Ishikawa (cell line): ENCODE results near the gene PHF21A.

Experiments
- CEBPB ChIP-seq: IDR thresholded peaks from 2 replicates; pipeline ENCODE4 v1.6.1; 2012
- CREB1 ChIP-seq: IDR thresholded peaks from 2 replicates; pipeline ENCODE4 v1.6.1; 2012; ENCODE audit warnings: low read depth
- EGR1 ChIP-seq: IDR thresholded peaks from 2 replicates; pipeline ENCODE4 v1.6.1; 2012
- EP300 ChIP-seq: IDR thresholded peaks from 2 replicates; pipeline ENCODE4 v1.6.1; 2012; ENCODE audit warnings: borderline replicate concordance
- FOXM1 ChIP-seq: IDR thresholded peaks from 2 replicates; pipeline ENCODE4 v1.6.1; 2012; ENCODE audit warnings: low read depth, borderline replicate concordance
- NFIC ChIP-seq: IDR thresholded peaks from 2 replicates; pipeline ENCODE4 v1.6.1; 2012
- RAD21 ChIP-seq: IDR thresholded peaks from 2 replicates; pipeline ENCODE4 v1.6.1; 2012; ENCODE audit warnings: low read depth
- TAF1 ChIP-seq: IDR thresholded peaks from 2 replicates; pipeline ENCODE4 v1.6.1; 2012; ENCODE audit warnings: low read depth, mild to moderate bottlenecking
- TCF12 ChIP-seq: IDR thresholded peaks from 2 replicates; pipeline ENCODE4 v1.6.1; 2012; ENCODE audit warnings: low read depth
- TEAD4 ChIP-seq: IDR thresholded peaks from 2 replicates; pipeline ENCODE4 v1.6.1; 2012
- YY1 ChIP-seq: IDR thresholded peaks from 2 replicates; pipeline ENCODE4 v1.6.1; 2012; ENCODE audit warnings: low read depth
- ZBTB7A ChIP-seq: IDR thresholded peaks from 2 replicates; pipeline ENCODE4 v1.6.1; 2012; ENCODE audit warnings: low read depth
- TF ChIP-seq, protein P1 (sequence below): IDR thresholded peaks from 2 replicates; pipeline ENCODE4 v1.6.1; 2012; ENCODE audit warnings: low read depth, mild to moderate bottlenecking
- TF ChIP-seq, protein P2 (sequence below): IDR thresholded peaks from 2 replicates; pipeline ENCODE4 v1.6.1; 2012
- TF ChIP-seq, protein P3 (sequence below): IDR thresholded peaks from 2 replicates; pipeline ENCODE4 v1.6.1; 2012

The PHF21A gene

DNA sequence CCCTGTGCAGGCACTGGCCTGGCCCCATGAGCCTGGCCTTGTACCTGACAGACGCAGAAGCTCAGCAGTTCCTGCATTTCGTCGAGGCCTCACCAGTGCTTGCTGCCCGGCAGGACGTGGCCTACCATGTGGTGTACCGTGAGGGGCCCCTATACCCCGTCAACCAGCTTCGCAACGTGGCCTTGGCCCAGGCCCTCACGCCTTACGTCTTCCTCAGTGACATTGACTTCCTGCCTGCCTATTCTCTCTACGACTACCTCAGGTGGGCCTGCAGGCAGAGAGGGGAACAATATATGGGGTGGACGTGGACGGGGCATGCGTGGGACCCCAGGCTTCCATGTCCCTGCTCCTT is 193.9 kb downstream of the PHF21A start:
- TF ChIP-seq CEBPB (no peak), TEAD4 (no peak), NFIC (no peak), EP300 (no peak)
- TF ChIP-seq, protein P1, sequence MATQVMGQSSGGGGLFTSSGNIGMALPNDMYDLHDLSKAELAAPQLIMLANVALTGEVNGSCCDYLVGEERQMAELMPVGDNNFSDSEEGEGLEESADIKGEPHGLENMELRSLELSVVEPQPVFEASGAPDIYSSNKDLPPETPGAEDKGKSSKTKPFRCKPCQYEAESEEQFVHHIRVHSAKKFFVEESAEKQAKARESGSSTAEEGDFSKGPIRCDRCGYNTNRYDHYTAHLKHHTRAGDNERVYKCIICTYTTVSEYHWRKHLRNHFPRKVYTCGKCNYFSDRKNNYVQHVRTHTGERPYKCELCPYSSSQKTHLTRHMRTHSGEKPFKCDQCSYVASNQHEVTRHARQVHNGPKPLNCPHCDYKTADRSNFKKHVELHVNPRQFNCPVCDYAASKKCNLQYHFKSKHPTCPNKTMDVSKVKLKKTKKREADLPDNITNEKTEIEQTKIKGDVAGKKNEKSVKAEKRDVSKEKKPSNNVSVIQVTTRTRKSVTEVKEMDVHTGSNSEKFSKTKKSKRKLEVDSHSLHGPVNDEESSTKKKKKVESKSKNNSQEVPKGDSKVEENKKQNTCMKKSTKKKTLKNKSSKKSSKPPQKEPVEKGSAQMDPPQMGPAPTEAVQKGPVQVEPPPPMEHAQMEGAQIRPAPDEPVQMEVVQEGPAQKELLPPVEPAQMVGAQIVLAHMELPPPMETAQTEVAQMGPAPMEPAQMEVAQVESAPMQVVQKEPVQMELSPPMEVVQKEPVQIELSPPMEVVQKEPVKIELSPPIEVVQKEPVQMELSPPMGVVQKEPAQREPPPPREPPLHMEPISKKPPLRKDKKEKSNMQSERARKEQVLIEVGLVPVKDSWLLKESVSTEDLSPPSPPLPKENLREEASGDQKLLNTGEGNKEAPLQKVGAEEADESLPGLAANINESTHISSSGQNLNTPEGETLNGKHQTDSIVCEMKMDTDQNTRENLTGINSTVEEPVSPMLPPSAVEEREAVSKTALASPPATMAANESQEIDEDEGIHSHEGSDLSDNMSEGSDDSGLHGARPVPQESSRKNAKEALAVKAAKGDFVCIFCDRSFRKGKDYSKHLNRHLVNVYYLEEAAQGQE = no peak

DNA sequence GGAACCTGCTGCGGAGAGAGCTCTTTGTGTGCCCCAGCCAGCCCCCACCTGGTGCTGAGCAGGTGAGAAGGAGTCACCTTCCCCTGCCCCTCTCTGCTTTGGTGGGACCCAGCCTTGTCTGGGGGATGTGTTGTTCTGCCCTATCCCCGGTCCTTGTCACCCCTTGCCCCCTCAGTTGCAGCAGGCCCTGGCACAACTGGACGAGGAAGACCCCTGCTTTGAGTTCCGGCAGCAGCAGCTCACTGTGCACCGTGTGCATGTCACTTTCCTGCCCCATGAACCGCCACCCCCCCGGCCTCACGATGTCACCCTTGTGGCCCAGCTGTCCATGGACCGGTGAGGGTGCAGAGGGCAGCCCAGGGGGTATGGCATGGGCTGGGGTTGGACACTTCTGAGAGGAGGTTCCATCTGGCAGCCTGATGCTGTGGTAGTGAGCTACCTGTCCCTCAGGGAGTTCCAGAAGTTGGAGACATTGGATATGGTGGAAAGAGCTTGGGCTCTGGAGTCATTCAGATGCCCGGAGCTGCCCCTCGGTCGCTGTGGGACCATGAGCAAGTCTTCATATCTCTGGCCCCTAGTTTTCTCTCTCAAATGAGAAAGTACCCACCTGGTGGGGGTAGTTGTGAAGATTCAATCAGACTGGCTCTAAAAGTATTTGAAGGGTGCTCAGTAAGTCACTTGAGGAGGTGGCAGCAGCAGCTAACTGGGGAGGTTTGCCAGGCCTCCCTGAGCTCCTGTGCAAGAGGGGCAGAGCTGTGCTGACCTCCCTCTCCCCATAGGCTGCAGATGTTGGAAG is 194.5 kb downstream of the PHF21A start:
- TF ChIP-seq, protein P2, sequence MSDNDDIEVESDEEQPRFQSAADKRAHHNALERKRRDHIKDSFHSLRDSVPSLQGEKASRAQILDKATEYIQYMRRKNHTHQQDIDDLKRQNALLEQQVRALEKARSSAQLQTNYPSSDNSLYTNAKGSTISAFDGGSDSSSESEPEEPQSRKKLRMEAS = no peak
- TF ChIP-seq TEAD4 (no peak), EP300 (no peak), NFIC (no peak), TAF1 (no peak), EGR1 (no peak), ZBTB7A (no peak)
- TF ChIP-seq, protein P1 = no peak

DNA sequence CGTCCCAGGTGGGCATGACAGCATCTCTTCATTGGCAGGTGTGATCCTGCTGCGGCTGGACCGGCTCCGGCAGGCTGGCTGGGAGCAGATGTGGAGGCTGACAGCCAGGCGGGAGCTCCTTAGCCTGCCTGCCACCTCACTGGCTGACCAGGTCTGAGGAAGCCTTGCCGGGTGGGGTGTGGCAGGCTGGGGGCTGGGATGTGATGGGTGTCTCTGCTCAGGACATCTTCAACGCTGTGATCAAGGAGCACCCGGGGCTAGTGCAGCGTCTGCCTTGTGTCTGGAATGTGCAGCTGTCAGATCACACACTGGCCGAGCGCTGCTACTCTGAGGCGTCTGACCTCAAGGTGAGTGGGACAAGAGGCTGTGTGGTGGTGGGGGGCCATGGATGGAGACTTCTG is 195.3 kb downstream of the PHF21A start:
- TF ChIP-seq, protein P1 = no peak
- TF ChIP-seq NFIC (no peak), YY1 (no peak), ZBTB7A (no peak), TEAD4 (no peak), EGR1 (no peak), TCF12 (no peak), RAD21 (no peak), FOXM1 (no peak)
- TF ChIP-seq, protein P2 = no peak

DNA sequence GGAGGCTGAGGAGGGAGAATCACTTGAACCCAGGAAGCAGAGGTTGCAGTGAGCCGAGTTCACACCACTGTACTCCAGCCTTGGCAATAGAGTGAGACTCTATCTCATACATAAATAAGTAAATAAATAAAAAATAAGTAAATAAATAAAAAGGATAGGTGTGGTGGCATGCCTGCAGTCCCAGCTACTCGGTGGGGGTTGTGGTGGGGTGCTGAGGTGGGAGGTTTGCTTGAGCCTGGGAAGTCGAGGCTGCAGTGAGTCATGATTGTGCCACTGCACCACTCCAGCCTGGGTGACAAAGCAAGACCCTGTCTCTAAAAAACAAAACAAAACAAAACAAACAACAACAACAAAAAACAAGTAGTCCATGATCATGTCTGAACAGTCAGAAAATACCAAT is 195.7 kb downstream of the PHF21A start:
- no peak for TF ChIP-seq TCF12
- no peak for TF ChIP-seq TAF1
- TF ChIP-seq NFIC = no peak
- TF ChIP-seq, protein P2 = no peak
- TF ChIP-seq CEBPB = no peak
- TF ChIP-seq EP300 = no peak
- no peak for TF ChIP-seq CREB1
- TF ChIP-seq, protein P3, sequence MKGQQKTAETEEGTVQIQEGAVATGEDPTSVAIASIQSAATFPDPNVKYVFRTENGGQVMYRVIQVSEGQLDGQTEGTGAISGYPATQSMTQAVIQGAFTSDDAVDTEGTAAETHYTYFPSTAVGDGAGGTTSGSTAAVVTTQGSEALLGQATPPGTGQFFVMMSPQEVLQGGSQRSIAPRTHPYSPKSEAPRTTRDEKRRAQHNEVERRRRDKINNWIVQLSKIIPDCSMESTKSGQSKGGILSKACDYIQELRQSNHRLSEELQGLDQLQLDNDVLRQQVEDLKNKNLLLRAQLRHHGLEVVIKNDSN = no peak
- TF ChIP-seq RAD21 = no peak
- no peak for TF ChIP-seq ZBTB7A
- no peak for TF ChIP-seq EGR1
- no peak for TF ChIP-seq YY1
- TF ChIP-seq FOXM1 = no peak
- TF ChIP-seq, protein P1 = no peak
- no peak for TF ChIP-seq TEAD4
